Measurements from ENCODE around the gene MACF1. TPM values are rescaled to one million over a fixed set of nuclear protein-coding genes. Genes with fewer than 3 reads are reported as not detected.

MACF1 gene
- total RNA-seq, 2 experiments from 2014 or later = 248 to 252 TPM

- Mint-ChIP-seq H3K4me1 (ENCODE audit: low read depth) (peaks cover 52% of the 10 kb centered on the region), H3K27ac (no peak overlapping the region), H3K4me3 (no peak overlapping the region), H3K36me3 (ENCODE audit: low read depth) (peaks cover 25% of the 10 kb centered on the region), H3K9me3 (no peaks in the 10 kb centered on the region), H3K27me3 (no peaks in the 10 kb centered on the region)
- Histone ChIP-seq H3K4me3 (ENCODE audit: low read length) (no peak overlapping the region), H3K27ac (ENCODE audit: low read depth in 1 of 2, low read length in 2 of 2) (no peak overlapping the region), H3K9me3 (ENCODE audit: control insufficient read depth in 1 of 2, insufficient read depth in 1 of 2, low read length in 2 of 2) (no peaks in the 10 kb centered on the region), H3K36me3 (ENCODE audit: insufficient read depth, low read length) (peaks cover 28% of the 10 kb centered on the region), H3K27me3 (ENCODE audit: control insufficient read depth in 1 of 2, insufficient read depth in 2 of 2, low read length in 2 of 2) (no peaks in the 10 kb centered on the region), H3K4me1 (ENCODE audit: insufficient read depth, low read length) (peaks cover 23% of the 10 kb centered on the region)
- TF ChIP-seq CTCF (IDR thresholded peaks at IDR 0.05) = no peak
- ChIA-PET CTCF (interaction anchor here (2.6 kb wide), 1 partner anchor 10 kb away, joined by 14 read pairs; no protein-coding TSS in a partner anchor), POLR2A (no interaction called here)
- ATAC-seq (ENCODE audit: poor library complexity) = no peak
- DNase-seq = no peak
- intact Hi-C loops (cut with DNase I, micrococcal nuclease) = loop anchor here in 1 of 2 experiments (10.0 kb wide), 2 partner anchors 174 to 536 kb away; partner anchors contain the start of gene PABPC4
These were observed 196.6 kb downstream of the MACF1 start for GRCh38 chr1:39401106-39401505.

- Mint-ChIP-seq H3K36me3 (ENCODE audit: low read depth) (peaks cover 7% of the 10 kb centered on the region), H3K27me3 (no peaks in the 10 kb centered on the region), H3K4me3 (peak overlapping the region; percentile 54), H3K27ac (no peak overlapping the region), H3K9me3 (no peaks in the 10 kb centered on the region), H3K4me1 (ENCODE audit: low read depth) (peaks cover 42% of the 10 kb centered on the region)
- no peak for TF ChIP-seq CTCF (IDR thresholded peaks at IDR 0.05)
- Histone ChIP-seq H3K27ac (ENCODE audit: low read depth in 1 of 2, low read length in 2 of 2) (no peak overlapping the region), H3K4me1 (ENCODE audit: insufficient read depth, low read length) (peaks cover 25% of the 10 kb centered on the region), H3K9me3 (ENCODE audit: control insufficient read depth in 1 of 2, insufficient read depth in 1 of 2, low read length in 2 of 2) (no peaks in the 10 kb centered on the region), H3K36me3 (ENCODE audit: insufficient read depth, low read length) (peaks cover 16% of the 10 kb centered on the region), H3K27me3 (ENCODE audit: control insufficient read depth in 1 of 2, insufficient read depth in 2 of 2, low read length in 2 of 2) (no peaks in the 10 kb centered on the region), H3K4me3 (ENCODE audit: low read length) (no peak overlapping the region)
- no peak for ATAC-seq (ENCODE audit: poor library complexity)
- DNase-seq = no peak
- intact Hi-C loops (cut with DNase I, micrococcal nuclease) = loop anchor here in 1 of 2 experiments (10.0 kb wide), 2 partner anchors 170 to 540 kb away; partner anchors contain the start of gene PABPC4
- ChIA-PET POLR2A (interaction anchor here (1.2 kb wide), 1 partner anchor 18 kb away, joined by 4 read pairs; no protein-coding TSS in a partner anchor), CTCF (interaction anchor here (1.5 kb wide), 1 partner anchor 14 kb away, joined by 3 read pairs; no protein-coding TSS in a partner anchor)
These were observed 200.4 kb downstream of the MACF1 start for GRCh38 chr1:39404876-39405275.

- peaks cover 45% of the 10 kb centered on the region for H3K4me1 Mint-ChIP-seq (ENCODE audit: low read depth)
- peaks cover 7% of the 10 kb centered on the region for H3K36me3 Mint-ChIP-seq (ENCODE audit: low read depth)
- intact Hi-C loops (cut with DNase I, micrococcal nuclease) = loop anchor here in 1 of 2 experiments (10.0 kb wide), 2 partner anchors 169 to 541 kb away; partner anchors contain the start of gene PABPC4
- ChIA-PET POLR2A (interaction anchor here (1.2 kb wide), 1 partner anchor 19 kb away, joined by 4 read pairs; no protein-coding TSS in a partner anchor), CTCF (interaction anchor here (1.5 kb wide), 1 partner anchor 14 kb away, joined by 3 read pairs; no protein-coding TSS in a partner anchor)
- H3K36me3 ChIP-seq (ENCODE audit: insufficient read depth, low read length) = peaks cover 11% of the 10 kb centered on the region
- ATAC-seq (ENCODE audit: poor library complexity) (no peak), DNase-seq (no peak)
- H3K4me1 ChIP-seq (ENCODE audit: insufficient read depth, low read length) = peaks cover 29% of the 10 kb centered on the region
- H3K9me3 ChIP-seq (ENCODE audit: control insufficient read depth in 1 of 2, insufficient read depth in 1 of 2, low read length in 2 of 2) = no peaks in the 10 kb centered on the region
- no peaks in the 10 kb centered on the region for H3K27me3 Mint-ChIP-seq
- H3K27ac Mint-ChIP-seq = no peak overlapping the region
- H3K4me3 Mint-ChIP-seq = peak overlapping the region; percentile 54
- no peaks in the 10 kb centered on the region for H3K9me3 Mint-ChIP-seq
- H3K27ac ChIP-seq (ENCODE audit: low read depth in 1 of 2, low read length in 2 of 2) = no peak overlapping the region
- no peak overlapping the region for H3K4me3 ChIP-seq (ENCODE audit: low read length)
- no peaks in the 10 kb centered on the region for H3K27me3 ChIP-seq (ENCODE audit: control insufficient read depth in 1 of 2, insufficient read depth in 2 of 2, low read length in 2 of 2)
- TF ChIP-seq CTCF (IDR thresholded peaks at IDR 0.05) = no peak
These were observed 200.9 kb downstream of the MACF1 start for GRCh38 chr1:39405358-39405757.
